ENCODE results near the gene RASGRP4. TPM values are rescaled to one million over a fixed set of nuclear protein-coding genes. Genes with fewer than 3 reads are reported as not detected.
A peak's percentile ranks its signal among the peaks of the same experiment; 100 is the strongest.
"Not testable (repeated sequence)": the region's sequence is repeated elsewhere in the genome, so short reads cannot be mapped to it uniquely, and the experiment has no call there.

The RASGRP4 gene
- total RNA-seq, 2 experiments from 2014 or later = 7.4 to 8.3 TPM

DNA sequence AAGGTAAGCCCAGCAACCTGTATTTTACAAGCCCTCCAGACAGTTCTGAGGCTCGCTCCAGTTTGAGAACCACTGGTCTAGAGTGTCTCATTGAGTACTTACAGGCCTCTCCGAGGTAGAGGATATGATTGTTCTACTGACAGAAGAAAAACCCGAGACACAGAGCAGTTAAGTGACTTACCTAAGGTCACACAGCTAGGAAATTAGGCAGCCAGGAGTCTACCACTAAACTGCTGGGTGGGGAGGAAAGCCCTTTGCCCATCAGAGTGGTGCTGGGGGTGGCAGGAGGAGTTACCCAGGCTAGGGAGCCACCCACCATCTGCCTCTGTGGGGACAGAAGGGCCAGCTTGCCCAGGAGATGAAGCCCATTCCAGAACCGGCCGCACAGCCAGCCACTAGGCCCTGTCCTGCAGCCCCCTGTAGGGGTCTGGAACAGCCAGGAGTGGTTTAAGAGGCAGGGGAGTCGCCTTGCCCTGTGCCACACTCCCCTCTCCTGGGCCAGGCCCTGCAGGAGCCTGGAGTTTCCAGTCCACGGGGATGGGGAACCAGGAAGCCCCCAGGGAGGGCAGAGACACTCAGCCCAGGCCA lies 703 bp downstream of the RASGRP4 start:
- no peak for DNase-seq
- CTCF ChIA-PET = interaction anchor here (3.9 kb wide), 1 partner anchor 22 kb away, joined by 29 read pairs; the partner anchor contains the start of gene FAM98C
- intact Hi-C loops (cut with micrococcal nuclease) = loop anchor here (5.0 kb wide), 4 partner anchors 38 to 552 kb away; partner anchors contain the start of genes FBXO17, GGN and SPRED3
- H3K4me1 Mint-ChIP-seq (ENCODE audit: low read depth) = peaks cover 35% of the 10 kb centered on the region
- POLR2A ChIA-PET = no interaction called here
- H3K27ac Mint-ChIP-seq = peak overlapping the region; percentile 3
- no peaks in the 10 kb centered on the region for H3K36me3 Mint-ChIP-seq
- H3K27me3 Mint-ChIP-seq = no peaks in the 10 kb centered on the region
- H3K9me3 Mint-ChIP-seq = no peaks in the 10 kb centered on the region
- peak overlapping the region; percentile 61 for H3K4me3 Mint-ChIP-seq

DNA sequence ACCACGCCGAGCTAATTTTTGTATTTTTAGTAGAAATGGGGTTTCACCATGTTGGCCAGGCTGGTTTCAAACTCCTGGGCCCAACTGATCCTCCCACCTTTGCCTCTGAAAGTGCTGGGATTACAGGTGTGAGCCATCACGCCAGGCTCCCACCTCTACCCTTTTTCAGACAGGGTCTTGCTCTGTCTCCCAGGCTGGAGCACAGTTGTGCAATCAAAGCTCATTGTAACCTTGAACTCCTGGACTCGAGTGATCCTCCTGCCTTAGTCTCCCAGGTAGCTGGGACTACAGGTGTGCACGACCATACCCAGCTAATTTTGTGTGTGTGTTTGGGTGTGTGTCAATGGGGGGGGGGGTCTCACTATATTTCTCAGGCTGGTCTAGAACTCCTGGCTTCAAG lies 1.7 kb downstream of the RASGRP4 start:
- no peak for DNase-seq
- POLR2A ChIA-PET = no interaction called here
- CTCF ChIA-PET = interaction anchor here (3.9 kb wide), 1 partner anchor 21 kb away, joined by 29 read pairs; the partner anchor contains the start of gene FAM98C
- Mint-ChIP-seq H3K4me1 (ENCODE audit: low read depth) (peaks cover 29% of the 10 kb centered on the region), H3K9me3 (no peaks in the 10 kb centered on the region), H3K4me3 (no peak overlapping the region), H3K27me3 (no peaks in the 10 kb centered on the region), H3K27ac (no peak overlapping the region), H3K36me3 (no peaks in the 10 kb centered on the region)
- intact Hi-C loops (cut with micrococcal nuclease) = no loop called here

DNA sequence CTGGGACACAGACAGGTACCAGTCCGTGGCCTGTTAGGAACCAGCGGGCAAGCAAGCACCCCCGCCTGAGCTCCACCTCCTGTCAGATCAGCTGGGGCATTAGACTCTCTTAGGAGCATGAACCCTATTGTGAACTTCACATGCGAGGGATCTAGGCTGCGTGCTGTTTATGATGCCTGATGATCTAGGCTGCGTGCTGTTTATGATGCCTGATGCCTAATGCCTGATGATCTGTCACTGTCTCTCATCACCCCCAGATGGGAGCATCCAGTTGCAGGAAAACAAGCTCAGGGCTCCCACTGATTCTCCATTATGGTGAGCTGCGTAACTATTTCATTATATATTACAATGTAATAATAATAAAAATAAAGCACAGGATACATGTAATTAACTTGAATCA lies 3.6 kb downstream of the RASGRP4 start:
- no peaks in the 10 kb centered on the region for H3K9me3 Mint-ChIP-seq
- no peak overlapping the region for H3K27ac Mint-ChIP-seq
- POLR2A ChIA-PET = no interaction called here
- CTCF ChIA-PET = no interaction called here
- no peak for DNase-seq
- no peaks in the 10 kb centered on the region for H3K27me3 Mint-ChIP-seq
- peaks cover 28% of the 10 kb centered on the region for H3K4me1 Mint-ChIP-seq (ENCODE audit: low read depth)
- H3K36me3 Mint-ChIP-seq = no peaks in the 10 kb centered on the region
- intact Hi-C loops (cut with micrococcal nuclease) = no loop called here
- H3K4me3 Mint-ChIP-seq = no peak overlapping the region

DNA sequence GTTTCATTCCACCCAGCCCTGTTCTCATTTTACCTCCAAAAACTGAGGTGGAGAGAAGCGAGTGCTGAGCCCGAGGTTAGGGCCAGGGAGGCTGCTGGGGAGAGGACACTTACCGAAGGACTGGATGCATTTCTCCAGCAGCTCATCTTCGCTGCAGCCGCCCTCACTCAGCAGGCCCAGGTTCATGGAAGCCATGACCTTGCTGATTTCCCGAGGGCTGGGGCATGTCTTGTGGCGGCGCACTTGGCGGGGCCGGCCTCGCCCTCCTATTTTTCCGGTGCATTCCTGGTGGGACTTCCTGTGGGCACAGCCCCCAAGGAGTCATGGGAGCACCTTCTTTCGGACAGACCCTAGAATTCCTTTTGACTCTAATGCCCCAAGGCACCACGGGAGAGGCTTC lies 4.2 kb downstream of the RASGRP4 start:
- intact Hi-C loops (cut with micrococcal nuclease) = no loop called here
- CTCF ChIA-PET = no interaction called here
- H3K4me3 Mint-ChIP-seq = no peak overlapping the region
- no peak for DNase-seq
- POLR2A ChIA-PET = no interaction called here
- H3K9me3 Mint-ChIP-seq = no peaks in the 10 kb centered on the region
- peaks cover 29% of the 10 kb centered on the region for H3K4me1 Mint-ChIP-seq (ENCODE audit: low read depth)
- H3K36me3 Mint-ChIP-seq = no peaks in the 10 kb centered on the region
- H3K27ac Mint-ChIP-seq = no peak overlapping the region
- H3K27me3 Mint-ChIP-seq = no peaks in the 10 kb centered on the region

DNA sequence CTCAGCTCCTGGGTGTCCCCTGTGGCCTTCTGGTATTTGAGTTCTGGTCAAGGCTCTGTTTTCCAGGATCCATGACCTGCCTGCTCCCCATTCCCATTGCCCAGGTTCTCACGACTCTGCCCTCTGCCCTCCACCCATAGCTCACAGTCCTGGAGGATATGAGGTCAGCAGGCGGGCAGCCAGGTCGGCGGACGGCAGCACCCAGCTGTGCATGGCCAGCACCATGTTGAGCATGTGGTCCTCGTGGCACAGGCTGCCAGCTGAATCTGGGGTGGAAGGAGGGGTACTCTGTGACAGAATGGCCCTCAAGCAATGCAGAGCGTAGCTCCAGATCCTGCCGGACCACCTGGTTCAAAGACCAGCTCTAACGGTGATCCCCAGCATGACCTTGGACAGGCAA lies 5.1 kb downstream of the RASGRP4 start:
- Mint-ChIP-seq H3K36me3 (no peaks in the 10 kb centered on the region), H3K4me3 (no peak overlapping the region), H3K4me1 (ENCODE audit: low read depth) (peaks cover 23% of the 10 kb centered on the region), H3K9me3 (no peaks in the 10 kb centered on the region), H3K27me3 (no peaks in the 10 kb centered on the region), H3K27ac (no peak overlapping the region)
- intact Hi-C loops (cut with micrococcal nuclease) = no loop called here
- DNase-seq = no peak
- ChIA-PET CTCF (interaction anchor here (1.5 kb wide), 1 partner anchor 17 kb away, joined by 12 read pairs; the partner anchor contains the start of gene FAM98C), POLR2A (no interaction called here)

DNA sequence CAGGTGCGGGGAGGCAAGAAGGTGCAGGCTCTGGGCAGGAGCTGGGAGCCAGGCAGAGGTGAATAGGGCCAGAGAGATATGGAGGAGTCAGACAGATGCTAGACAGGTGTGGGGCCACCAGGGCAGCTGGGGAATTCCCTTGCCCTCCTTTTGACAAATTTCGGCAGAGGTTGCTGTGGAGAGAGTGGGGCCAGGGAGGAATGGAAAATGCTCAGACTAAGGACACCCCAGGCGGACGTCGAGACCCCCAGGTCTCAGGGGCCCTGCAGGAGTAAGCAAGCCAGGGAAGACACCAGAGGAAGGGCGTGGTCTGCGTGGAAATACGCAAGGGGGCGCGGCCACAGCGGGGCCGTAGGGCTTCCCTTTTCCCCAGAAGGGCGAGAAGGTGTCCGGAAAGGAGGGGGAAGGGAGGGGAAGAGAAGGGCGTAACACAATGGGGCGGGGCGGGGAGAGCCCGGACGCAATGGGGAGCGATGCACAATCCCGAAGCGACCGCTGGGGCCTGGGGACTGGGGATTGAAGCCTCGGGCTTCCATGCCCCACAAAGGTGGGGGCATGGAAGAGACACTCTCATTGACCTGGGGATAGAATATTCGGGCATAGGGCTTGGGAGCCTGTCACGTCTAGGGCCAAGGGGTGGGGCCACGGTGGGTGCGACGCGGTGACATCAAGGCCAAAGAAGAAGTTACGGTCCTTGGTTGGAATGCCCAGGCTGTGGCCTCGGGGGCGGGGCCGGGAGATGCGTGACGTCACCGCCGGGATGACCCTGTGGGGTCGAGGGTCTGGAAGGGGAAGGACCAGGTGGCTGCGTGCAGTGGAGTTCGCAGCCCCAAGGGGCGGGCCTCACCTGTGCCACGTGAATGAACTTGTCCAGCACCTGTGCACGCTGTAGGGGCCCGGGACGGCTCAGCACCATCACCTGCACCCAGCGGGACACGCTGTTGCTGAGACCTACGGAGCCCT lies 8.2 kb downstream of the RASGRP4 start:
- Mint-ChIP-seq H3K27me3 (no peaks in the 10 kb centered on the region), H3K4me1 (ENCODE audit: low read depth) (peaks cover 20% of the 10 kb centered on the region), H3K36me3 (no peaks in the 10 kb centered on the region), H3K9me3 (no peaks in the 10 kb centered on the region), H3K4me3 (peak overlapping the region; percentile 69), H3K27ac (peak overlapping the region; percentile 65)
- peak; percentile 81 for DNase-seq
- intact Hi-C loops (cut with micrococcal nuclease) = loop anchor here (1.0 kb wide), 1 partner anchor 9 kb away; no protein-coding TSS in a partner anchor
- CTCF ChIA-PET = interaction anchor here (3.0 kb wide), 1 partner anchor 14 kb away, joined by 12 read pairs; the partner anchor contains the start of gene FAM98C
- POLR2A ChIA-PET = interaction anchor here (1.1 kb wide), 1 partner anchor 15 kb away, joined by 3 read pairs; the partner anchor contains the start of gene FAM98C

DNA sequence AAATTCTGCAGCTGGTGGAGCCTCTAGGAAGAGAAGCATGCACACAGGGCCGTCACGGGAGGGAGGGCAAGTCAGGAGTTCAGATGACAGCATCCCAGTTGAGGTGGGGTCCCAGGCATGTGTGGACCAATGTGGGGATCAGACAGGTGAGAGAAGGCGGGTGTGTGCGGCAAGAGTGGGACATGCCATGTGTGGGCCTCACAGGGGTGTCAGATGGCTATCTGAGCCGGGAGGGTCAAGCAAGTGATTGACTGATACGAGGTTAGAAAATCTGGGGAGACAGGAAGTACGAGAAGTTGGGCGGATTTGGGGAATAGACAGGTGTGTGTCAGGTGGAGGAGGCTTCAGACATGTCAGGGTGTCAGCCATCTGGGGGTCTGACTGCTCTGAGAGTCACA lies 8.9 kb downstream of the RASGRP4 start:
- Mint-ChIP-seq H3K4me3 (peak overlapping the region; percentile 69), H3K27me3 (no peaks in the 10 kb centered on the region), H3K36me3 (no peaks in the 10 kb centered on the region), H3K27ac (peak overlapping the region; percentile 65), H3K4me1 (ENCODE audit: low read depth) (peaks cover 20% of the 10 kb centered on the region), H3K9me3 (no peaks in the 10 kb centered on the region)
- POLR2A ChIA-PET = interaction anchor here (1.1 kb wide), 1 partner anchor 14 kb away, joined by 3 read pairs; the partner anchor contains the start of gene FAM98C
- DNase-seq = no peak
- CTCF ChIA-PET = interaction anchor here (1.1 to 3.0 kb wide), 2 partner anchors 14 to 218 kb away, joined by 3 to 12 read pairs; partner anchors contain the start of gene FAM98C
- intact Hi-C loops (cut with micrococcal nuclease) = loop anchor here (1.0 kb wide), 1 partner anchor 10 kb away; no protein-coding TSS in a partner anchor

DNA sequence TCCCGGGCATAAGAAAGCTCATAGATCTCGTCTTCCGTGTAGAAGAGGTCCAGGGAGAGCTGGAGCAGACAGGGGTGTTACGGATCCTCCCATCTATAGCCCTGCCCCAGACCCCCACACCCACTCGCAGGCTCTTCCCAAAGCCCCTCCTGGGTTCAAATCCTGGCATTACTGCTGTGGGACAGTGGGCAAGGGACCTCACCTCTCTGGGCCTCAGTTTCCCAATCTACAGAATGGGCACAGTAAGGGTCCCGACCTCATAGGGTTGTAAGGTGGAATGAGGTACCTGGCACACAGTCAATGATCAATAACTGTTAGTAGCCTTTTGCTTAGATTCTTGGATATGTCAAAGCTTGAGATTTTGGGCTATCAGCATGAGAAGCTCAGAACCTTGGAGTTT lies 12.6 kb downstream of the RASGRP4 start:
- no peak overlapping the region for H3K4me3 Mint-ChIP-seq
- intact Hi-C loops (cut with micrococcal nuclease) = no loop called here
- peaks cover 11% of the 10 kb centered on the region for H3K36me3 Mint-ChIP-seq
- CTCF ChIA-PET = interaction anchor here (1.1 to 1.6 kb wide), 2 partner anchors 10 to 11 kb away, joined by 3 to 8 read pairs; partner anchors contain the start of gene FAM98C
- no peaks in the 10 kb centered on the region for H3K9me3 Mint-ChIP-seq
- H3K27me3 Mint-ChIP-seq = no peaks in the 10 kb centered on the region
- H3K4me1 Mint-ChIP-seq (ENCODE audit: low read depth) = peaks cover 14% of the 10 kb centered on the region
- no peak overlapping the region for H3K27ac Mint-ChIP-seq
- no peak for DNase-seq
- POLR2A ChIA-PET = no interaction called here

DNA sequence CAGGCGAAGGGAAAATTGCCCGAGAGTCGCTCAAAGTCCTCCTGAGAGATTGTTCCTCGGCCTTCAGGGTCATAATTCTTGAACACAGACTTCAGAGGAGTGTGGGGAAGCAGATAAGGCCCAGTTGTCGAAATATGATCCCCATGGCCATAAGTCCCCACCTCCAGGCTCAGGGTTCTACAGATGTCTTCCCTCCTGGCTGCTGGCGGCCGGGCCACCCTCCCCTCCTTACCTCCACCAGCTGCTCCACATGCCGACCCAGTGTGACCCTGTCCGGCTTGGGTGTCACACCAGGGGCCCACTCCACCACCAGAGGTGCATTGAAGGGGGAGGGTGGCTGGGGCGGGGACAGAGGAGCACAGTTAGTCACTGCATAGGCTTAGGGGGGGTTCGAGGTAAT lies 13.1 kb downstream of the RASGRP4 start:
- ChIA-PET CTCF (interaction anchor here (1.6 kb wide), 1 partner anchor 10 kb away, joined by 8 read pairs; the partner anchor contains the start of gene FAM98C), POLR2A (no interaction called here)

DNA sequence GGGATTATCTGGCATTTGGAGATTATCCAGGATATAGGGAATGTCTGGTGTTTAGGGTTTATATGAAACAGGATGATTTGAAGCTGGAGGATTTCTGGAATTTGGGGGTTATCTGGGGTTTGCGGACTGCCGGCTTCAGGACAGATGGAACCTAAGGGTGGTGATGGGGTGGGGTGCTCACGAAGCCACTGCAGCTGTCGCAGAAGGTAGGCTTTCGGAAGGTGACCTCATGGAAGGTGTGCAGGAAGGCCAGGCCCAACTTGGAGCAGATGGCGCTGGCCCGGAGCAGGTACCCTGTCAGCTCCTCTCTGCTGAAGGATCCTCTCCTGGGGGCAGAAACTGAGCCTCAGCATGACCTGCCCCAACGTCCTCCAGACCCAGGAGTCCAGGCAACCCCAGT lies 13.5 kb downstream of the RASGRP4 start:
- H3K27ac Mint-ChIP-seq = no peak overlapping the region
- intact Hi-C loops (cut with micrococcal nuclease) = no loop called here
- peaks cover 13% of the 10 kb centered on the region for H3K36me3 Mint-ChIP-seq
- H3K27me3 Mint-ChIP-seq = no peaks in the 10 kb centered on the region
- ChIA-PET POLR2A (no interaction called here), CTCF (interaction anchor here (0.6 to 1.3 kb wide), 2 partner anchors 9 to 524 kb away, joined by 3 to 7 read pairs; partner anchors contain the start of gene FAM98C)
- no peak overlapping the region for H3K4me3 Mint-ChIP-seq
- H3K4me1 Mint-ChIP-seq (ENCODE audit: low read depth) = peaks cover 8% of the 10 kb centered on the region
- H3K9me3 Mint-ChIP-seq = no peaks in the 10 kb centered on the region
- no peak for DNase-seq

More for the DNA sequence above, 13.1 kb downstream of the RASGRP4 start:
- DNase-seq = no peak
- peaks cover 12% of the 10 kb centered on the region for H3K4me1 Mint-ChIP-seq (ENCODE audit: low read depth)
- intact Hi-C loops (cut with micrococcal nuclease) = no loop called here
- no peaks in the 10 kb centered on the region for H3K27me3 Mint-ChIP-seq
- no peak overlapping the region for H3K4me3 Mint-ChIP-seq
- peaks cover 11% of the 10 kb centered on the region for H3K36me3 Mint-ChIP-seq
- no peak overlapping the region for H3K27ac Mint-ChIP-seq
- no peaks in the 10 kb centered on the region for H3K9me3 Mint-ChIP-seq

DNA sequence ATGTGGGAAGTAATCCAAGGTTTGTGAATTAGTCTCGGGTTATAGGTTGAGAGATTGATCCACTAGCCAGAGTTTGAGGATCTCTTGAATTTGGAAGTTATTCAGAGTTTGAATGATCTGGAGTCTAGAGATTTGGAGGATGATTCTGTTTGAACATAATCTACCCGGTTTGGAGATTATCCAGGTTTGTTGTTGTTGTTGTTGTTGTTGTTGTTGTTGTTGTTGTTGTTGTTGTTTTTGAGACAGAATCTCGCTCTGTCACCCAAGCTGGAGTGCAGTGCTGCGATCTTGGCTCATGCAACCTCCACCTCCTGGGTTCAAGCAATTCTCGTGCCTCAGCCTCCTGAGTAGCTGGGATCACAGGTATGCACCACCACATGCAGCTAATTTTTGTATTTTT lies 14.1 kb downstream of the RASGRP4 start:
- CTCF ChIA-PET = interaction anchor here (0.6 to 1.3 kb wide), 2 partner anchors 9 to 524 kb away, joined by 3 to 7 read pairs; partner anchors contain the start of gene FAM98C
- peaks cover 16% of the 10 kb centered on the region for H3K36me3 Mint-ChIP-seq
- H3K9me3 Mint-ChIP-seq; H3K27me3 Mint-ChIP-seq; DNase-seq; H3K4me1 Mint-ChIP-seq (ENCODE audit: low read depth); POLR2A ChIA-PET; H3K27ac Mint-ChIP-seq; intact Hi-C loops (cut with micrococcal nuclease); H3K4me3 Mint-ChIP-seq: not testable (repeated sequence)
